Measurements from ENCODE around the gene PACSIN1.

The PACSIN1 gene

DNA sequence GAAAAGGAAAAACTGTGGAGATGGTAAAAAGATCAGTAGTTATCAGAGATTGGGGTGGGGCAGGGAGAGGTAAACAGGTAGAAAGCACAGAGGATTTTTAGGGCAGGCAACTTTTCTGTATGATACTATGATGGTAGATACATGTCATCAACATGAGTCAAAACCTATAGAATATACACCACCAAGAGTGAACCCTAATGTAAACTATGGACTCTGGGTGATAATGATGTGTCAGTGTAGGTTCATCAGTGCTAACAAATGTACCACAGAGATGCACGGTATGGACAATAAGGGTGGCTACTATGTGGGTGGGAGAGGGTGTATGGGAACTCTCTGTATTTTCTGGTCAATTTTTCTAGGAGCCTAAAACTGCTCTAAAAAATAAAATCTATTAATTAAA, 18.5 kb downstream of the PACSIN1 start:
- no peak overlapping the region for H4K91ac ChIP-seq (ENCODE audit: low read length)
- no peak overlapping the region for H3K4me2 ChIP-seq (ENCODE audit: low read length, poor library complexity, severe bottlenecking)
- H3K14ac ChIP-seq (ENCODE audit: low read length in 2 of 2) = no peak overlapping the region
- WGBS = 20% methylated on average over 1 of the region's 1 CpG
- no peak for DNase-seq
- H2BK12ac ChIP-seq (ENCODE audit: low read length in 2 of 2) = no peak overlapping the region
- no peak overlapping the region for H2BK120ac ChIP-seq (ENCODE audit: low read depth, low read length)
- H3K27me3 ChIP-seq (ENCODE audit: control insufficient read depth in 1 of 2, insufficient read depth in 1 of 2, low read length in 2 of 2) = peaks cover 0 to 35% of the 10 kb centered on the region in 2 experiments
- no peaks in the 10 kb centered on the region for H3K36me3 ChIP-seq (ENCODE audit: control insufficient read depth in 1 of 2, insufficient read depth in 2 of 2, low read depth in 1 of 2, low read length in 2 of 2)
- H4K8ac ChIP-seq (ENCODE audit: low read length) = no peak overlapping the region
- no peak overlapping the region for H3K27ac ChIP-seq (ENCODE audit: low read length, poor library complexity, severe bottlenecking)
- H3K9ac ChIP-seq (ENCODE audit: low read length) = no peak overlapping the region
- no peak overlapping the region for H3K4ac ChIP-seq (ENCODE audit: low read depth in 1 of 2, low read length in 2 of 2)
- H2AK5ac ChIP-seq (ENCODE audit: low read length, severe bottlenecking) = no peak overlapping the region
- H3K4me1 ChIP-seq (ENCODE audit: control insufficient read depth, insufficient read depth, low read depth, low read length) = peaks cover 4% of the 10 kb centered on the region
- H3K4me3 ChIP-seq (ENCODE audit: insufficient read depth in 1 of 2, low read depth in 1 of 2, low read length in 2 of 2) = no peak overlapping the region
- no peak overlapping the region for H2AFZ ChIP-seq (ENCODE audit: low read depth, low read length)
- H2BK5ac ChIP-seq (ENCODE audit: low read depth, low read length, poor library complexity, severe bottlenecking) = no peak overlapping the region
- H3K79me1 ChIP-seq (replicated peaks; ENCODE audit: low read length, poor library complexity, severe bottlenecking) = no peaks in the 10 kb centered on the region
- H3K9me3 ChIP-seq (ENCODE audit: control insufficient read depth, low read length) = no peaks in the 10 kb centered on the region
- H3K18ac ChIP-seq (ENCODE audit: low read depth in 1 of 2, low read length in 2 of 2) = no peak overlapping the region
- H2BK15ac ChIP-seq (ENCODE audit: low read depth, poor library complexity, severe bottlenecking) = no peak overlapping the region
- H3K23ac ChIP-seq (ENCODE audit: low read length in 2 of 2) = no peak overlapping the region

DNA sequence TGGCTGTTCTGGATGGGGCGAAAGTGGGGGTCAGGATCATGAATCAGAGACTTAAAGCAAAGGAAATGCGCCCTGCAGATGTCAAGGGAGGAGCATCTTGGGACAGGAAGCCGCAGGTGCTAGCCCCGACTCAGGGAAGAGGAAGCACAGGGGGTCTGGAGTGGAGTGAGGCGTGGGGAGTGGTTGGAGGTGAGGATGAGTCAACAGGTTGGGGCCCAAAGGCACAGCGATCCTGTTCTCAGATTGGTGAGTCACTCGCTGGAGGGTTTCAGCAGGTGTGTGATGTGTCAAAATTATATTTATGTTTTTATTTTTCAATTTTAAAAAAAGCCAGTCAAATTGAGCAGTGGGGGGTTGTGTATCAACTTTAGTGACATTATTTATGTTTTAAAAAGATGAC, 19.0 kb downstream of the PACSIN1 start:
- Histone ChIP-seq H3K18ac (ENCODE audit: low read depth in 1 of 2, low read length in 2 of 2) (no peak overlapping the region), H3K79me1 (replicated peaks; ENCODE audit: low read length, poor library complexity, severe bottlenecking) (no peaks in the 10 kb centered on the region), H3K27ac (ENCODE audit: low read length, poor library complexity, severe bottlenecking) (no peak overlapping the region), H2BK120ac (ENCODE audit: low read depth, low read length) (no peak overlapping the region), H3K4me2 (ENCODE audit: low read length, poor library complexity, severe bottlenecking) (no peak overlapping the region), H3K4me3 (ENCODE audit: insufficient read depth in 1 of 2, low read depth in 1 of 2, low read length in 2 of 2) (no peak overlapping the region), H2BK12ac (ENCODE audit: low read length in 2 of 2) (no peak overlapping the region), H3K14ac (ENCODE audit: low read length in 2 of 2) (no peak overlapping the region), H4K91ac (ENCODE audit: low read length) (no peak overlapping the region), H2AFZ (ENCODE audit: low read depth, low read length) (no peak overlapping the region), H3K23ac (ENCODE audit: low read length in 2 of 2) (no peak overlapping the region), H3K4me1 (ENCODE audit: control insufficient read depth, insufficient read depth, low read depth, low read length) (peaks cover 4% of the 10 kb centered on the region), H2BK15ac (ENCODE audit: low read depth, poor library complexity, severe bottlenecking) (no peak overlapping the region), H3K4ac (ENCODE audit: low read depth in 1 of 2, low read length in 2 of 2) (no peak overlapping the region), H2BK5ac (ENCODE audit: low read depth, low read length, poor library complexity, severe bottlenecking) (no peak overlapping the region), H3K36me3 (ENCODE audit: control insufficient read depth in 1 of 2, insufficient read depth in 2 of 2, low read depth in 1 of 2, low read length in 2 of 2) (no peaks in the 10 kb centered on the region), H2AK5ac (ENCODE audit: low read length, severe bottlenecking) (no peak overlapping the region), H3K27me3 (ENCODE audit: control insufficient read depth in 1 of 2, insufficient read depth in 1 of 2, low read length in 2 of 2) (peaks cover 0 to 35% of the 10 kb centered on the region in 2 experiments), H3K9me3 (ENCODE audit: control insufficient read depth, low read length) (no peaks in the 10 kb centered on the region), H3K9ac (ENCODE audit: low read length) (no peak overlapping the region), H4K8ac (ENCODE audit: low read length) (no peak overlapping the region)
- no peak for DNase-seq
- WGBS = 63% methylated on average over 5 of the region's 7 CpGs

DNA sequence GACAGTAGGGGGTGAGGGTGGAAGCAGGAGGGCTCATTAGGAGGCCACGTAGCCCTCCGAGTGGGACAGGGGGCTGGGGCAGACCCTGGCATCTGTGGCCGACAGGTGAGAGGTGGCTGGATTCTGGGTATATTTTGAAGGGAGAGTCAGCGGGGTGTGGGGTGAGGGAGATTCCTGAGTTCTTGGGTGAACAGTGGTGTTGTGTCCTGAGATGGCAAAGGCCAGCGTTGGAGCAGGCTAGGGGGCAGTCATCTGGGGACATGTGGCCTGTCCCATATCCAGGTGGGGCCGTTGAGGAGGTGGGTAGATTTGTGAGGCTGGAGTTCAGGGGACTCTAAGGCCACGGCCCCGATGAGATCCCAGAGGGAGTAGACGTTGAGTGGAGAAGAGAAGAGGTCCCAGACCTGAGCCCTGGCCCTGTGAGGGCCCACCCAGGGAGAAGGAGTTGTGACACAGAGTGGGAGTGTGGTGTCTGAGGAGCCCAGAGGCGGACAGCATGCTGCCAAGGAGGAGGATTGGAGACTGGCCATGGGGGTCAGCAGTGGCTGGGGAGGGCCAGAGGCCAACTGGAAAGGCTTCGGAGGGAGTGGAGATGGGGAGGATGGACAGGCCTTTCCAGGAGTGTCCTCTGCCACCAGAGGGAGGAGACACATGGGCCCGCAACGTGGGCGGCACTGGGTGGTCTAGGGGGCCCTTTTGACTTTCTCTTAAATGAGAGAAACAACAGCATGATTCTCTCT, 19.6 kb downstream of the PACSIN1 start:
- DNase-seq = no peak
- no peak overlapping the region for H4K91ac ChIP-seq (ENCODE audit: low read length)
- WGBS = 85% methylated on average over 14 of the region's 14 CpGs

DNA sequence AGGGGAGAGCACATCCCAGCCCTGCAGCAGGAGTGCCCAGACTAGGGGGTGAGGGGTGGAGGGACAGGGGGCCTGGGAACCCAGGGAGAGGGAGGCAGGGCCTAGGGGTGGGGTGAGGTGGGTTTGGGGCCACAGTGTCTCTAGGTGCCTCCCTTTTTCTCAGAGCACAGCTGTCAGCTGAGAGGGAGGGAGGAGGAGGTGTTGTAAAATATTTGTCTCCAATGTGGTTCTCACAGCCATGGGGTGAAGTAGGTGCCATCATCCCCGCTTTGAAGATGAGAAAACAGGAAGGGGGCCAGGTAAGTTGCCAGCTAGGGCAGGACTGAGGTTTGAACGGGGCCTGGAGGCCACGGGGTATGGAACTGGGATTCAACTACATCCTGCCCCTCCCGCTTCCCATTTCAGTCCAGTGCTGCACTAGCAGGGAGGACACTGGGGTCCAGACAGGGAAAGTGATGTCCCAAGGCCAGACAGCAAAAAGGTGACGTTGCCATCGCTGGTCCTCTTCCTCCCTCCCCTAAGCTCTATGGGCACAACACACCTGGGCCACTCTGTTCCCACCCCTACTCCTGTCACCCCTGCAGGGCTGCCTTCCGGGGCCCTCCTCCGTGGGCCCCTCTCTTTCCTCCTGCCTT, 20.3 kb downstream of the PACSIN1 start:
- Histone ChIP-seq H2BK120ac (ENCODE audit: low read depth, low read length) (no peak overlapping the region), H2BK15ac (ENCODE audit: low read depth, poor library complexity, severe bottlenecking) (no peak overlapping the region), H2BK12ac (ENCODE audit: low read length in 2 of 2) (peak overlapping the region in 1 of 2 experiments; percentile 47), H3K9me3 (ENCODE audit: control insufficient read depth, low read length) (no peaks in the 10 kb centered on the region), H3K27ac (ENCODE audit: low read length, poor library complexity, severe bottlenecking) (no peak overlapping the region), H3K4me3 (ENCODE audit: insufficient read depth in 1 of 2, low read depth in 1 of 2, low read length in 2 of 2) (no peak overlapping the region), H2AFZ (ENCODE audit: low read depth, low read length) (no peak overlapping the region), H3K18ac (ENCODE audit: low read depth in 1 of 2, low read length in 2 of 2) (no peak overlapping the region), H2BK5ac (ENCODE audit: low read depth, low read length, poor library complexity, severe bottlenecking) (no peak overlapping the region), H3K4me2 (ENCODE audit: low read length, poor library complexity, severe bottlenecking) (no peak overlapping the region), H4K91ac (ENCODE audit: low read length) (no peak overlapping the region), H2AK5ac (ENCODE audit: low read length, severe bottlenecking) (no peak overlapping the region), H4K8ac (ENCODE audit: low read length) (no peak overlapping the region), H3K9ac (ENCODE audit: low read length) (no peak overlapping the region), H3K4me1 (ENCODE audit: control insufficient read depth, insufficient read depth, low read depth, low read length) (peaks cover 6% of the 10 kb centered on the region), H3K4ac (ENCODE audit: low read depth in 1 of 2, low read length in 2 of 2) (no peak overlapping the region), H3K14ac (ENCODE audit: low read length in 2 of 2) (peak overlapping the region in 1 of 2 experiments; percentile 83), H3K27me3 (ENCODE audit: control insufficient read depth in 1 of 2, insufficient read depth in 1 of 2, low read length in 2 of 2) (peaks cover 0 to 25% of the 10 kb centered on the region in 2 experiments), H3K36me3 (ENCODE audit: control insufficient read depth in 1 of 2, insufficient read depth in 2 of 2, low read depth in 1 of 2, low read length in 2 of 2) (no peaks in the 10 kb centered on the region), H3K23ac (ENCODE audit: low read length in 2 of 2) (no peak overlapping the region), H3K79me1 (replicated peaks; ENCODE audit: low read length, poor library complexity, severe bottlenecking) (no peaks in the 10 kb centered on the region)
- 89% methylated on average over 8 of the region's 8 CpGs for WGBS
- DNase-seq = no peak

More for the DNA sequence above, 19.6 kb downstream of the PACSIN1 start:
- no peak overlapping the region for H2BK5ac ChIP-seq (ENCODE audit: low read depth, low read length, poor library complexity, severe bottlenecking)
- H3K27ac ChIP-seq (ENCODE audit: low read length, poor library complexity, severe bottlenecking) = no peak overlapping the region
- no peak overlapping the region for H2BK12ac ChIP-seq (ENCODE audit: low read length in 2 of 2)
- peaks cover 4% of the 10 kb centered on the region for H3K4me1 ChIP-seq (ENCODE audit: control insufficient read depth, insufficient read depth, low read depth, low read length)
- H3K9ac ChIP-seq (ENCODE audit: low read length) = no peak overlapping the region
- no peak overlapping the region for H3K14ac ChIP-seq (ENCODE audit: low read length in 2 of 2)
- no peak overlapping the region for H3K4ac ChIP-seq (ENCODE audit: low read depth in 1 of 2, low read length in 2 of 2)
- H3K18ac ChIP-seq (ENCODE audit: low read depth in 1 of 2, low read length in 2 of 2) = no peak overlapping the region
- no peak overlapping the region for H3K4me2 ChIP-seq (ENCODE audit: low read length, poor library complexity, severe bottlenecking)
- no peak overlapping the region for H3K23ac ChIP-seq (ENCODE audit: low read length in 2 of 2)
- H3K4me3 ChIP-seq (ENCODE audit: insufficient read depth in 1 of 2, low read depth in 1 of 2, low read length in 2 of 2) = no peak overlapping the region
- no peaks in the 10 kb centered on the region for H3K9me3 ChIP-seq (ENCODE audit: control insufficient read depth, low read length)
- no peak overlapping the region for H4K8ac ChIP-seq (ENCODE audit: low read length)
- no peaks in the 10 kb centered on the region for H3K36me3 ChIP-seq (ENCODE audit: control insufficient read depth in 1 of 2, insufficient read depth in 2 of 2, low read depth in 1 of 2, low read length in 2 of 2)
- H2BK15ac ChIP-seq (ENCODE audit: low read depth, poor library complexity, severe bottlenecking) = no peak overlapping the region
- H3K79me1 ChIP-seq (replicated peaks; ENCODE audit: low read length, poor library complexity, severe bottlenecking) = no peaks in the 10 kb centered on the region
- peaks cover 0 to 33% of the 10 kb centered on the region in 2 experiments for H3K27me3 ChIP-seq (ENCODE audit: control insufficient read depth in 1 of 2, insufficient read depth in 1 of 2, low read length in 2 of 2)
- H2AFZ ChIP-seq (ENCODE audit: low read depth, low read length) = no peak overlapping the region
- H2AK5ac ChIP-seq (ENCODE audit: low read length, severe bottlenecking) = no peak overlapping the region
- no peak overlapping the region for H2BK120ac ChIP-seq (ENCODE audit: low read depth, low read length)

Data from mesenchymal stem cell (in vitro differentiated cells and primary cell).